HG03354 (cell line): ENCODE results near the gene TCAIM.

Experiments used
- ATAC-seq: cut with Tn5 transposase; IDR thresholded peaks from one replicate; pipeline ENCODE4 v1.9.1; 2021; ENCODE audit warnings: mild to moderate bottlenecking; ENCODE audit not compliant: unreplicated experiment, poor library complexity, severe bottlenecking

TCAIM gene

GRCh38 chr3:44338010-44338827 lies at the start of gene TCAIM:
TCAIM (plus strand) TSS chr3:44338766; CDS start chr3:44354783, 16,017 bp downstream.
- peak; percentile 93 for ATAC-seq

- no peak for ATAC-seq
Observed at GRCh38 chr3:44289882-44290462, 48.6 kb upstream of the TCAIM start.

GRCh38 chr3:44292276-44292675 lies 46.3 kb upstream of the TCAIM start:
- no peak for ATAC-seq

GRCh38 chr3:44292947-44293346 lies 45.6 kb upstream of the TCAIM start:
- no peak for ATAC-seq

GRCh38 chr3:44297255-44297654 lies 41.3 kb upstream of the TCAIM start:
- no peak for ATAC-seq

DNA sequence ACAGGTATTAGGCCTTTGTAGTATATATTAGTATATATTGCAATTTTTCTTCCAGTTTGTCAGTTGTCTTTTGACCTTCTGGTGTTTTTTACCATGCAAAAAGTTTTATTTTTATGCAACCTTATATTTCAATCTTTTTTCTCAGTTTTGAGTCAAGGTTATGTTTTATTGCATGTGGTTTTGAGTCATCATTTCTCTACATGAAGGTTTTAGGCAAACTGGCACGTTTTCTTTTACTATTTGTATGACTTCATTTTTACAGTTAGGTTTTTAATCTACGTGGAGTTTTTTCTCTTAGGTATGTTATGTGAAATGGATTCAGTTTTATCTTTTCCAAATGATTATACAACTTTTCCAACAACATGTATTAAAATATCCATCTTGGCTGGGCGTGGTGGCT lies 36.8 kb upstream of the TCAIM start:
- no peak for ATAC-seq

DNA sequence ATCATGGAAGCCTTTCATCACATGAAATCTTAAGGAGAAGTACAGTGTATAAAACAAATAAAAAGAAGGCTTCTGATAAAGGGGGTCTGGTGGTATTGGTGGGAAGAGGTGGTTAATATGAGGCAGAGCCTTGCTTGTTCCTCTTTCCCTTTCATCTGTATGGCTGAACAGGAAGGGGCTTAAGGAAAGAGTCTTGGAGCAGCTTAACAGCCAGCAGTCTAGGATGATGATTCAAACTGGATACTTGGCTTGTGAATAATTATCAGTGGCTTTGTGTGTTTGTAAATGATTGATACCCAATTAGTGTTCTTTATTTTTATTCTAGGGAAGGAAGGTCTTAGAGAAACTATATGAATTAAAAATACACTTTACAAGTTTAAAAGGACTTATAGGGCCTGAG lies 29.1 kb upstream of the TCAIM start:
- ATAC-seq, result no peak

DNA sequence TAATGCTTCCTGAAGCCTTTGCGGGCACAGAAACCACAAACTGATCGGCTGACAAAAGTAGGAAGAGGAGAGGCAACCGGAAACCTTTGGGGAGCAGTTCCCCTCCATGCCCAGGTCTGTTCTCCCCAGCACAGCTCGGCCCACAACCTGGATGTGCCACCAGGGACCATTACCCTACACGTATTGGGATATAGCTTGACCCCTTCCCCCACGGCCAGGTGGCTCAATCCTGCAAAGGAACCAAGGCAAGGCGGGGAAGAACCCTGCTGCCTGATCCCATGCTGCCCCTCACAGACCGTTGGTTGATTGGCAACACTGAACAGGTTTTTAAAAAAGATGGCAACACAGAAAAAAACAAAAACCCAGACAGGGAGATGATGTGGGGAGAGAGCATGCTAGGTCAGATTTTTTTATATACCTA lies 19.7 kb upstream of the TCAIM start:
- ATAC-seq, result no peak

GRCh38 chr3:44321335-44321734 lies 17.2 kb upstream of the TCAIM start:
- ATAC-seq, result no peak

DNA sequence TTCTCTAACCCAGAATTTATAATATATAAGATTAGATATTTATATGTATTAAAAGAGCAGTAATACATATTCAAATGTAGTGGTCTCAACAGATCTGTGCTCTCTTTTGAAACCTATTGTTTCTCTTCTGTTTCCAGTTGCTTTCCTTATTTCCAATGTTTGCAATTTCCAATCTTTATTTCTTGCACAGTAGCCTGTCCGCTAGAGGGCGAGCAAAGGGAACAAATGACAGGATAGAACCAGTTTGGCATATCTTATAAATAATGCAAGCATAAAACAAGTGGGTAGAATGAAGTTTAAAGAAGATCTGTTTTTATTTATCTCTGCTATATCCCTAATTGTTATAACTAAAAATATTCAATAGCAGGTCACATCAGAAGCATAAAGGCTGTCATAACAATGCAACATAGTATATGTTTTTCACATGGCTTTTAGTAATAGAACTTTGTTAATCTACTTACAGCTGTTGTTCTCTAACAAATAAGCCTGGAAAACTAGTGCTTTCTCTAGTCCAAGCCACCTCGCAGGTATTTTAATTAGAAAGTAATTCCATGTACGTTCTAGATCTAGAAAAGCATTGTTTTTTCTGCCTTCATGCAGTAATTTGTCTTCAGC lies 15.1 kb upstream of the TCAIM start:
- no peak for ATAC-seq

- no peak for ATAC-seq
Observed at GRCh38 chr3:44324584-44324983, 14.0 kb upstream of the TCAIM start.

DNA sequence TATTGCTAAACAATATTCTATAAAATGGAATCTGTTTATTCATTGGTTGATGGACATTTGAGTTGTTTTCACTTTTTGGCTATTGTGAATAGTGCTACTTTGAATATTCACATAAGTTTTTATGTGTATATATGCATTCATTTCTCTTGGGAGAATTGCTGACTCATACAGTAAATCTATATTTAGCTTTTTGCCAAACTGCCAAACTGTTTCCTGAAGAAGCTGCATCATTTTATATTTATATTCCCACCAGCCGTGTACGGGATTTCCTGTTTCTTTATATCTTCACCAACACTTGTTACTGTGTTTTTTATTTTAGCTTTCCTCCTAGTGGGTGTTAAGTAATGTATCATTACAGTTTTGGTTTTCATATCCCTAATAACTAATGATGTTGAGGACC lies 12.5 kb upstream of the TCAIM start:
- ATAC-seq, result no peak

DNA sequence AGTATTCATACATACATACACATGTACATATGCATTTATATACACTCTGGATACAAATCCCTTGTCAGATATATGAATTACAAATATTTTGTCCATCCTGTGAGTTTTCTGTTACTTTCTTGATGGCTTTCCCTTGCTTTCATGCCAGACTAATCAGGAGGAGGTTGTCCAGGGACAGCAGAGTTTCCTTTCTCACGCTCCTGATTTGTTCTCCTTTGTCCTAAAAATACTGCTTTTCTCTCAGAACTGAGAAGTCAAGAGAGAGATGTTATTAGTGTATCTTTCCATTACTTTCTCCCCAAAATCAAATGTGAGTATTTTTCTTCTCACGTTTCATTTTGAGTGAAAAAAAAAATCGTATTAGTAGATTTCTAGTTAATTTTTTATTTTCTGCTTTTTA lies 12.1 kb upstream of the TCAIM start:
- ATAC-seq, result no peak

DNA sequence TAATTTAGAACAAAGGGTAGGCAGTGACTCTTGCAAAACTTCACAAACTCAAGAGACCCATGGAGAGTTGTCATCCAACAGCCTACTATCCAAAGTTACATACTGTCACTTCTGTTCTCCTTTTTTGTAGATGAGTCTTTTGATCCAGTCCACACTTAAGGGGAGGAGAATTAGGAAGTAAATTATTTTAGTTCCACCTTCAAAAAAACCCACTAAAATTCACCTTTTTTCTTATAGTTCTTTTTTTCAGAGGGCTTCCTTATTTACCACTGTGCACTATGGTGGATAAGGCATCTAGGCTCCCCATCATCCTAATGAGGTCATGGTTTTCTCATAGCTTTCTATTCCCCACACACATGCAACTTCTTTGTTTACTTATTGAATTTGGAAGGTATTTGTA lies 8.6 kb upstream of the TCAIM start:
- ATAC-seq, result no peak

- ATAC-seq, result no peak
Observed at GRCh38 chr3:44330444-44330843, 8.1 kb upstream of the TCAIM start.

DNA sequence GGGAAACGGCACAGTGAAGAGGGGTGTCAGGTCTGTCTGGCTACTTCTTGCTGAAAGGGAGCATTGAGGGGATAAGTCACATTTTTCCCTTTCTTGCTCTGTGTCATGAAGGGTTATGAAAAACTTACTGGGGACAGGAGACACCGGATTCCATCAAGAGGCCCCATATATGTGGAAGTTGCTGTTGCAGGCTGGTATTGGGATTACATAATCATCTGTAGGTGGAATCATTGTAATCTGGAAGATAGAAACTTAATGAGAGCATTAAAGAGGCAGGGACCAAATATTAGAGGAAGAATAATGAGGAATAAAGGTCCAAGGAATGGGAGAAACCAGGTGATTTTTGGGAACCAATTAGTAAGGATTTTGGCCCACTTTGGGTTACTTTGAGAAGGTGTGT lies 4.2 kb upstream of the TCAIM start:
- no peak for ATAC-seq

DNA sequence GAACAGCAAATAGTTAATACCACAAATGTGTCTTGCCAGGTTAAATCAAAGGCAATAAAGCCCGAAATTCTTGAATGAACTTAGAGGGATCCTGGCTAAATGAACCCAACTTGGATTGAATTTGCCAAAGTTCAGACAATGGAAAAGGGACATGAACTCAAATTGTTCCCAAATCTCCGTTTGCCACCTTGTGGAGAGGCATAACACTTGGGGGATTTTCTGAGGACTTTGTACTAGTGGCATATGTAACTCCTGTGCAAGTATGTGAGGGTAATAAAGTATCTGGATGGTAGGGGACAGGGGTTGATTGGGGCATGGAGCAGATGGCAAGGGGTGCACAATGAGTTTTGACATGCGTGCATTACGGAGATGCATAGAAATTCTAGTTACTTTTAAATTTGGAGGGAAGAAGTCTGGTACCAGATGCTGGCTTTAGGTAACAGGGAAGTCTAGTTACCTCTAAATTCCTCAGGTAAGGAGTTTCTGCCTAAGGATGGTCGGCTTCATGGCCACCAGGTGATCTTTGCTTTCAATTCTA lies 1.2 kb upstream of the TCAIM start:
- ATAC-seq, result no peak

DNA sequence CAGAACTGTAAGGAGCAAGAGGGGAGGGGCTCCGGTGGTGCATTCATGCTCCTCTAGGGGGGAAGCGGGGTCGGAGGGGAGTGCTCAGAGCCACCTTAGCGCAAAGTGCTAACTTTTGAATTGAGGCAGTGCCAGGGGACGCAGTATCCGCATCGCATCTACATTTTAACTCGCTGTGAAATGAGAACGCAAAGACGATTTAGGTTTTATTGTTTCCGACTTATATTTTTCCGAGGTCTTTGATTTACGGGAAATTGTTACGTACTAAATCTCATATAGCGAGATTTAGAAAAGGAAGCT lies 212 bp downstream of the TCAIM start:
- no peak for ATAC-seq

- ATAC-seq, result no peak
Observed at GRCh38 chr3:44339181-44340057, 853 bp downstream of the TCAIM start.

DNA sequence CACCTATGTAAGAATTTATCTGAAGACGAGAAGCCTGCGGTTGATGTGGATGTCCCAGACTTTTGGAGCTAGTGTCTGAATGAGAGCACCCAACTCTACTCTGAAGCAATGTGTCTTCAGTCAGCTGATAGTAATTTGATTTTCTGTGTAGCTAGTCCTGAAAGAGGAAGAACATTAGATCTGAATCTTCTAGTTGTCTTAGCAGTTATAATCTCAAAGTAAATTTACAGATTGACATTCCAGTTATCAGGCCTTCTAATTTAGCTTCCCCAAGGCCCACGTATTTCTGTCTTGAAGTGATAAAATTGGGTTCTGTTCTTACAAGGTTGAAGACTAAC lies 1.5 kb downstream of the TCAIM start:
- no peak for ATAC-seq
